GM18505 (cell line): ENCODE data around the gene IMP3.

ENCODE experiments used
- ATAC-seq: cut with Tn5 transposase; IDR thresholded peaks from one replicate; pipeline ENCODE4 v1.9.1; 2021; ENCODE audit not compliant: unreplicated experiment
- POLR2A ChIP-seq: IDR thresholded peaks from 4 replicates; pipeline ENCODE4 v1.6.1; 2011; ENCODE audit warnings: borderline replicate concordance; ENCODE audit not compliant: insufficient read depth, insufficient read length; ENCODE audit errors: extremely low read depth

IMP3 gene

DNA sequence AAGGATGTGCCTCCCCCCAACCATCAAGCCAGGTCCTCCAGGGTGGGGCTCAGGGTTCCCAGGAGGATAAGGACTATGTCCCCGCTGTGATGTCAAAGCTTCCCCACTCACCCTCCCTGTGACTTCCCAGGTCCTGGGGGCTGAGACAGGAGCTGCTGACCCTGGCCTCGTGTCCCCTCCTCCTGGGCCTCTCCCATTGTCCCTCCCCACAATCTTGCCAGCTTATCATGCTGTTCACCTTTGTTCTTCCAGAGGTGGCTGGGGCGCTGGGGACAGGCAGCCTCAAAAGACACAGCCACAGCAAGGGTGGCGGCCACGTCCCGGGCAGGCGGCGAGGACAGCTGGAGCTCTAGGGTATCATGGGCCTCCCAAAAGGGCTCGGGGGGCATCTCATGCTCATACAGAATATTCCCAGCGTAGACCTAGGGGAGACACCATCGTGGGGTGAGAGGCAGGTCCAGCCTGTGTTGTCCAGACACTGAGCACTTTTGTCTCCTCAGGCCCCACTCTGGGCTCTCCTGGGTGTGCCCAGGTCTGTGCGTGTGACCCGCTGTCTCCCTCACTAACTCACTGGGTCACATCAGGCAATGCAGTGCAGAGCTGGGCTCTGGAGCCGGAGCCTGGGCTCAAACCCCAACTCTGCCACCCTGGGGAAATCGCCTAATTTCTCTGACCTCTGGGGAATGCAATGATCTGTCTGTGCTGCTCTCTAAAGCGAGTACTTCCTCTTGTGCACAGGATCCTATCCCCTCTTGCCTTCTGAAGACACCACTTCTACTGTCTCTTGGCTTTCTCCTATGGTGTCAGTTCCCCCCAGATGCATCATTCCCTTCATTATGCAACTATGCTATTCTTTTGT is 37.7 kb upstream of the IMP3 start:
- no peak for ATAC-seq
- TF ChIP-seq POLR2A: no peak

DNA sequence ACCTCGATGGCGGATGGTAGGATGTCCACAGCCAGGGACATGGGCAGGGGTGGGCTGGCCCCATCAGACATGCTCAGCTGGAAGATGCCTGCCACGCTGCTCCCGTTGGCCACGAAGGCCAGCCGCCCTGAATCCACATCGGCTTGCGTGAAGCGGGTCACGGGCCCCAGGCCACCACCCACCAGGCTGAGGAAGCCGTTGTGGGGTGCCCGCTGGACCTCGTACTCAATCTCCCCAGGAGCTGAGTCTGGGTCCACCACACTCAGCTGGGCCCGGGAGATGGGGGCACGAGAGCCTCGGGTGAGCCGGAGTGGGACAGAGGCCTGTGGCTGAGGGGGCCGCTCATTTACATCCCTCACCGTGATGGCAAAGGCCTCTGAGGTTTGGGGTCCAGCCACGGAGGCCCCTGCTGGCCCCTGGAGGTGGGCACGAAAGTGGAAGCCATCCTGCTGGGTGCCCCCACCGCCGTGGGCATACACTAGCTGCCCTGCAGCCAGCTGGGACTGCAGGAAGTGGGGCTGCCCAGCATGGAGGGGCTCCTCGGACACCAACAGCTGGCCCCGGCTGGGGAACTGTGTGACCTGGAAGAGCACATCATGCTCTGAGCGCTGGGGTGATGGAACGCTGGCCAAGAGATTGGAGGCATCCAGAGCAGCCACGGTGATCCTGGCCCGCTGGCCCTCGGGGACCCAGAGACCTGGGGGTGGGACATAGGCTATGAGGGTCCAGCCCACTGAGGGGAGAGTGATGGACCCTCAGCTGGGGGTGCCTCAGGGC is 36.9 kb upstream of the IMP3 start:
- no peak for TF ChIP-seq POLR2A
- ATAC-seq: no peak

DNA sequence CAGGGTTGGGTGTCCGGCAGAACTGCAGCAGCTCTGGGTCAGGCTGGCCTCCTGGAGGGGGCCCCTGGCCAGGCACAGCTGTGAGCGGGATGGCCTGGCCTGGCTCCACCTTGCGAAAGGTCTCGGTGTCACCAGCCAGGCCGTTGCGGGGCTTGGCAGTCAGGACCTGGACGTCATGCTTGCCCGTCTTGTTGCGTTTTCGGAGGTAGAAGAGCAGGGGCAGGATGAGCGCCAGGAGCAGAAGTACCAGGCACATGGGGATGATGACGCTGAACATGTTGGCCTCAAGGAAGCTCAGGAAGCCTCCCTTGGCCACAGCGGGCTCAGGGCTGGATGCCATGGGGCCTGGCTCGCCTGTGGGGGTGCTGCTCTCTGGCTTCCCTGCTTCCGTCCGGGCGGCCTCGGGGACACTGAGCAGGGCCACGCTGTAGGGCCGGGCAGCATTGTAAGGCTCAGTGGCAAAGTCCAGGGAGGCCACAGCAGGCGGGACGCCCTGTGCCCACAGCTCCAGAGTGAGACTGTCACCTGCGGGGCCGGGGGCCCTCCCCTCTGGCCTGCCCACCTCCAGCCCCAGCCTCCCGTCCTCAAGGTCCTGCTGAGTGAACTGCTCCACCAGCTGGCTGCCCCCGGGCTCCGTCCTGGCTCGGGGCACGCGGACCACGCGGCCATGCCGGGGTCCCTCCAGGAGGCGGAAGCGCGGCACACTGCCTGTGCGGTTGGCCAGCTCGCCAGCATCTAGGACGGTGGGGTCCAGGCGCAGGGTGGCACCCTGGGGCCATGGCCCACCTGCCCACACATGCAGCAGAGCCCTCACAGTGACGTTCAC is 35.8 kb upstream of the IMP3 start:
- no peak for ATAC-seq
- no peak for TF ChIP-seq POLR2A

DNA sequence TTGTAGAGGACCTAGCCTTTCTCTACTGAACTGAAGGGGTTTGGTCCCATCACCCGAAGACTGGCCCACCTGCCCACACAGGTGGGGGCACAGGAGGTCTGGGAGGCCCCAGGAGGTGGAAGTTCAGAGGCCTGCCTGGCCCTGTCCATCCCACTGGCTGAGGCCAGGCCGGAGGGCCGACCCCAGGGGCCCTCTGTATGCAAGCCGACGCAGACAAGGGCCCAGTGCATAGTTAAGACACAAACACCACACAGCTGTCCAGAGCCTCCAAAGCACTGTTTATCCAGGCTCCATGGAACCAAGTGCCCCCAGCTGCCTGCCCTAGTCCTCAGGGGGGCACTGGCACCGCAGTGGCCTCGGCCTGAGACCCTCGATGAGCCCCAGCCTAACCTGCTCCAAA is 34.3 kb upstream of the IMP3 start:
- TF ChIP-seq POLR2A: no peak
- no peak for ATAC-seq

DNA sequence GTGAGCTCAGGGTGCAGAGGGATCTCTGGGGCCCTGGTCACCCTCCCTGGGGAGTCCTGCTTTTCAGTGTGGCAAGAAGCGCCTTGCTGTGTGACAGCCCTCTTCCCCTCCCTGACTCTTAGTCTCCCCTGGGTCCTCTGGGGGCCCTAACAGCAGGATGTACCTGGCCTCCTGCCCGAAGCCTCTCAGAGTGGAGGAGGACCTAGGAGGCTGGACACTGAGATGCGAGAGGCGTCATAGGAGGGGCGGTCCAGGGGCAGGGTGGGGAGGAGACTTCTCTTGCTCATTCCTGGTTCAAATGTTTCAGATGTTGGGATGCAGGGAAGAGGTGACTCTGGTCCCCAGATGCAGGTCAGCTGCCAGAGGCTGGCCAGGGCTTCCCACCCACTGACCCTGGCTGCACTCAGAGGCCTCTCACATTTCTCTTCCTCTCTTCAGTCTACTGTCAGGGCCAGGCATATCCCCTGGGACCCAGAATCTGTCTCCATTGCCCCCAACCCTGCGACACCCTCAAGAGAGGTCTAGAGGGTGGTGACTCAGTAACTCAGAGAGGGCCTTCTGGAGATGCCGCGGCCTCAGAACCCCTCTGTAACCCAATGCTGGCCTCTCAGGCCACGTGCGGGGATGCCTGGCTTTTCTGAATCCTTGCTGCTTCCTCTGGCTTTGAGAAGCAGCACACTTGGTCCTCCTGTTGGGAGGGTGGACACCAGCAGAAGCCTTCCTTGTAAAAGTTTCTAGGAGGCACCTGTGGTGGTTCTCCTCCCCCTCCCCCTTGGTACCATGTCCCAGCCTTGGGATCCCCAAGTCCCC is 33.6 kb upstream of the IMP3 start:
- no peak for TF ChIP-seq POLR2A
- ATAC-seq: no peak

DNA sequence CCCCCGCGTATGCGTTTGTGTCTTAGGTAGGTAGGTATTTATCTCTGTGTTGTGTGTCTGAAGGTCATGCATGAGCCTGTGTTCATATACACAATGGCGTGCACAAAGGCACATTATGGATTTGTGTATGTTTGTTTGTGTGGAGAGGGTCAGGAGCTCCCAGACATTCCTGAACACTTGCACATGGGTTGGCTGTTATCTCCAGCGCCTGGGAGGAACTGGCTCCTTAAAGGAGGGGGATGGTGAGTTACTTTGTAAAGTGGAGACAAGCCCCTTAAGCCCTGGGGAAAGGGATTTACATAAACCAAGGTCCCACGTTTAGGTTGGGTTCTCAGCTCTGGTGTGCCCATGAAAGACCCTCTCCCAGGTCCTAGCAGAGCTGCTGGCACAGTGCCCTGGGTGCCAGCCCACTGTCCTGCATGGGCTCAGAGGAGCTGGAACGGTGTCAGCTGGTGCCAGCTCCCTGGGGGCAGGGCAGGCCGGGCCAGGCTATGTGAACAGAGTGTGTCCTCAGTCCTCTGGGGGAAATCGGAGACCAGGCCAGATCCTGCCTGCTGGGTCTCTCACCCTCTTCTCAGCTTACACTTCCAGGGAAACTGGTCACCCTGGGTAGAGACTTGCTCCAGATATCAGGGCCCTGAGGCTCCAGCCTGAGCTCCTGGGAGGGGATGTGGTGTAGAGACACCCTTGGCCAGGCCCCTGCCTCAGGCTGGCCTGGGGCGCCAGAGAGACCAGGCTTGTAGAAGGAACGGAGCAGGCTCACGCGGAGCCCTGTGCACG is 32.8 kb upstream of the IMP3 start:
- no peak for TF ChIP-seq POLR2A
- no peak for ATAC-seq

DNA sequence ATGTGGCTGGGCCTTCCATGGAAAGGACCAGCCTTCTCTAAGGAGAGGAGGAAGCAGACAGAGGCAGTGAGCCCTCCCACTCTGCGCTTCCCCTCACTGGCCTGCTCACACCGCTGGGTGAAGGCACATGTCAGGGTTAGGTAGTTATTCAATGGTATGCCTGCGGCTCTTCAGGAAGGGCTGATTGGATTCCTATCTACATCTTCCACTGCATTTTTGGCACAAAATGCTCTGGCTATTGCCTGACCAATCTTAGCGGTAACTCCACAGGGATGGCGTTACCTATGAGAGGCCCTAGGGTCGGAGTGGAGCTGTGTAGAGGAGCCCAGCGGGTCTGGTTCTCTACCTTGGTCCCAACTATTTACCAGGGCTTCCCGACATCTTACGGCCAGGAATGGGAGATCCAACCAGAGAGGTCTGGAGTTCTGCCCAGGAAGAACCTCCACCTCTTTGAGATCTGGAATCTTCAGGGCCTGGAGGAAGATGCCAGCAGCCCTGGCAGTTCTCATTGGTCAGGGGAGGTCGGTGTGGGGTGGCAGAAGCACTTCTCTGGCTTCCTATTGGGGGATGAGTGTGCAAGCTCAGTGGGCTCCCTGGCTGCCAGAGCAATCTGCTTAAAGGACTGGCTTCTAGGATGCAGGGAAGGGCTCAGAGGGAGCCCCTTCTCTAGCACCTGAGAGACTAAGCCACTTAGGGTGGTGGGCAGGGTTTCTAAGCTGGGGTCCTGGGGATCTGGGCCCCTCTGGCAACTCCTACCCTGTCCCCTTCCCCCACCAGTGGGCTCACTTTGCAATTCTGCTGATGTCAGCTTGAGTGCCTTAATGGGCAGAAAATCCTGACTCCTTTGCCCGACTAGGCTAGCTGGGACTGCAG is 31.9 kb upstream of the IMP3 start:
- ATAC-seq: no peak
- TF ChIP-seq POLR2A: no peak

DNA sequence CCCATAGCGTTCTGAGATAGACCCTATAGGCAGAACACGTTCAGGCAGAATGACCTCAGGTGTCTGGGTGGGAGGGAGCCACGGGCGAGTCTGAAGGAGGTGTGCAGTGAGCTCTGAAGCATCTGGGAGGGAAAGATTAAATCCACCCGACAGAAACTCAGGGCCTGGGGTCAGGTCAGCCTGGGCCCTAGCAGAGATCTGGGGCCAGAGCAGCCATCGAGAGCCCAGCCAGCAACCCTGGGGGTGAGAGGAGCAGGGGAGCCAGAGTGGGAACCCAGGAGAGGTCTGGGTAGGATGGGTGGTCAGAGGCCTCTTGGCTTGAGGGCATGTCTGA is 29.8 kb upstream of the IMP3 start:
- no peak for TF ChIP-seq POLR2A
- no peak for ATAC-seq

DNA sequence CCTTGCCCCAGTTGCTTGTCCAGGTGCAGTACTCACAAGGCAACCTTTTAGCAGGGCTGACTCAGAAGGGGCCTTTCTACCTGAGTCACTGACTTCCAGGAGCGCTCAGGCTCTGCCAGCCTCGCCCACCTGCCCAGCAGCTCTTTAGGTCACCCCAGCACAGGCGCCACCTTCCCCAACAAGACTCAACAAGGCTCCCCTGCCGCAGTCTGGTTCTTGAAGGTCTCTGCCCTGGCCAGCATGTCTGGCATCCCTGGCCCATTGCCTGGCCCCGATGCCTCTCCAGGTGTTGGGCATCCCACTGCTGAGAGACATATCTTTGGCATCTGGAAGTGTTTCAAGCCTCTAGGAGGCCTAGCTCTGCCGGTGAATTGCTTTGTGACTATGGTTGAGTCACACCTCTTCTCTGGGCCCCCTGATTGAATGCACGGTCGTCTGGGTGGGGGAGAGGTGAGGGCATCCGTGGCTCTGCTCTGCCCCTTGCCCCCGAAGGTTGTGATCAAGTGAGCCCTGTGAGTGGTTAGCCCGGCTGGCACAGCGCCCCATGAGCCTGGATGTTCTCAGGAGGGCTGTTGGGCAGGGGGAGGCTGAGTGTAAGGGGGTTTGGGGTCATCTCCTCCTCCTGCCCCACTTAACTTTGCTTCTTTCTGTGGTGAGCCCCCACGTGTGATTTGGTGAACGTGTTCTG is 29.3 kb upstream of the IMP3 start:
- no peak for ATAC-seq
- TF ChIP-seq POLR2A: no peak

DNA sequence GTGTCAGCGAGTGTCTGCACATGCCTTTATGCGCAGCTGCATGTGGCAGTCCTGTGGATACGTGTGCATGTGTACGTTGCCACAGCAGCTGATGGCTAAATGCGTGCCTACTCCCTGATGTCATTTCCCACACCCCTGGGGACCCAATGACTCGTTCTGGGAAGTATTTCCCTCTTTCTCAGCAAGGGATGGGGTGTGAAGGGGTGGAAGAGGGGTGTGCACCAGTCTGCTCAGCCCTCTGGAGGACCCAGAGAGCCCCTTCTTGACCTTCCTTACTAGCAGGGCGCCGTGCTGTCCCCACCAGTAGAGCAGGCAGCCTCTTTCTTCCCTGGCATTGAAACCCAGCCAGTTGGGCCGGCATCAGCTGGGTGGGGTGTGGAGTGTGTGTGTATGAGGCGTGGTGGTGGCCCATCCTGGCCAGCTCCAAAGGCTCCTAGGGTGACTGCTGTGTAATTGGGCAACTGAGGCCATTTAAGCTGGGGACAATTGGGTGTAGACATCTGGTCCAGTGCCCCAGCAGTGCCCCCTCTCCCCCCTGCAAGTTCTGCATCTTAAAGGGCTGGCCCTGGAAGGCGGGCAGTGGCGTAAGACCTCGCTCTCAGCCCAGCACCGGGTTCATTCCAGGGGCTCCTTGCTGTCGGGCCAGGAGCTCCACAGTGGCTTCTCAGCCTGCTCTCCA is 26.9 kb upstream of the IMP3 start:
- no peak for TF ChIP-seq POLR2A
- no peak for ATAC-seq
